ENCODE measurements around the gene ADAMTS8.
A peak's percentile ranks its signal among the peaks of the same experiment; 100 is the strongest.
"Not testable (repeated sequence)": the region's sequence is repeated elsewhere in the genome, so short reads cannot be mapped to it uniquely, and the experiment has no call there.

Gene ADAMTS8

GRCh38 chr11:130448416-130449309 lies 20.3 kb upstream of the ADAMTS8 start, which contains the start of gene ADAMTS15:
Gene ADAMTS15, plus strand, starts transcription at chr11:130448645. Its CDS starts 329 bp downstream, at chr11:130448974.
- Histone ChIP-seq H3K9ac (ENCODE audit: low read depth, low read length) (peak within 1 kb of the TSS; percentile 67), H3K4me3 (ENCODE audit: low read length) (peak within 1 kb of the TSS; percentile 75), H3K4me2 (ENCODE audit: low read length) (peak within 1 kb of the TSS; percentile 99), H3K27me3 (ENCODE audit: control insufficient read depth, insufficient read depth, low read length) (peaks cover 11% of the 10 kb centered on the region), H3K4me1 (ENCODE audit: control insufficient read depth, insufficient read depth, low read length) (peaks cover 41% of the 10 kb centered on the region), H3K9me3 (replicated peaks; ENCODE audit: low read length) (no peaks in the 10 kb centered on the region), H3K36me3 (ENCODE audit: insufficient read depth, low read length) (no peaks in the 10 kb centered on the region)

- peak overlapping the region; percentile 75 for H3K4me3 ChIP-seq (ENCODE audit: low read length)
- no peak overlapping the region for H3K9ac ChIP-seq (ENCODE audit: low read depth, low read length)
- H3K4me2 ChIP-seq (ENCODE audit: low read length), result peak overlapping the region; percentile 99
- no peaks in the 10 kb centered on the region for H3K36me3 ChIP-seq (ENCODE audit: insufficient read depth, low read length)
- H3K27me3 ChIP-seq (ENCODE audit: control insufficient read depth, insufficient read depth, low read length), result peaks cover 11% of the 10 kb centered on the region
- H3K9me3 ChIP-seq (replicated peaks; ENCODE audit: low read length), result no peaks in the 10 kb centered on the region
- H3K4me1 ChIP-seq (ENCODE audit: control insufficient read depth, insufficient read depth, low read length), result peaks cover 43% of the 10 kb centered on the region
Measured at GRCh38 chr11:130448039-130448415, 19.6 kb upstream of the ADAMTS8 start.

GRCh38 chr11:130445788-130446187 lies 17.4 kb upstream of the ADAMTS8 start:
- Histone ChIP-seq H3K4me3 (ENCODE audit: low read length) (no peak overlapping the region), H3K9me3 (replicated peaks; ENCODE audit: low read length) (no peaks in the 10 kb centered on the region), H3K4me2 (ENCODE audit: low read length) (no peak overlapping the region), H3K27me3 (ENCODE audit: control insufficient read depth, insufficient read depth, low read length) (peaks cover 11% of the 10 kb centered on the region), H3K9ac (ENCODE audit: low read depth, low read length) (no peak overlapping the region), H3K4me1 (ENCODE audit: control insufficient read depth, insufficient read depth, low read length) (peaks cover 44% of the 10 kb centered on the region), H3K36me3 (ENCODE audit: insufficient read depth, low read length) (no peaks in the 10 kb centered on the region)

- Histone ChIP-seq H3K27me3 (ENCODE audit: control insufficient read depth, insufficient read depth, low read length) (no peaks in the 10 kb centered on the region), H3K36me3 (ENCODE audit: insufficient read depth, low read length) (no peaks in the 10 kb centered on the region), H3K9me3 (replicated peaks; ENCODE audit: low read length) (no peaks in the 10 kb centered on the region), H3K4me3 (ENCODE audit: low read length) (no peak overlapping the region), H3K4me1 (ENCODE audit: control insufficient read depth, insufficient read depth, low read length) (peaks cover 17% of the 10 kb centered on the region), H3K4me2 (ENCODE audit: low read length) (peak overlapping the region; percentile 49), H3K9ac (ENCODE audit: low read depth, low read length) (peak overlapping the region; percentile 60)
Measured at GRCh38 chr11:130442737-130443136, 14.3 kb upstream of the ADAMTS8 start.

GRCh38 chr11:130441719-130442118 lies 13.3 kb upstream of the ADAMTS8 start:
- no peaks in the 10 kb centered on the region for H3K9me3 ChIP-seq (replicated peaks; ENCODE audit: low read length)
- no peaks in the 10 kb centered on the region for H3K27me3 ChIP-seq (ENCODE audit: control insufficient read depth, insufficient read depth, low read length)
- H3K4me1 ChIP-seq (ENCODE audit: control insufficient read depth, insufficient read depth, low read length), result peaks cover 21% of the 10 kb centered on the region
- no peak overlapping the region for H3K9ac ChIP-seq (ENCODE audit: low read depth, low read length)
- no peak overlapping the region for H3K4me2 ChIP-seq (ENCODE audit: low read length)
- no peaks in the 10 kb centered on the region for H3K36me3 ChIP-seq (ENCODE audit: insufficient read depth, low read length)
- H3K4me3 ChIP-seq (ENCODE audit: low read length), result no peak overlapping the region

- H3K4me1 ChIP-seq (ENCODE audit: control insufficient read depth, insufficient read depth, low read length), result peaks cover 38% of the 10 kb centered on the region
- no peak overlapping the region for H3K9ac ChIP-seq (ENCODE audit: low read depth, low read length)
- no peaks in the 10 kb centered on the region for H3K36me3 ChIP-seq (ENCODE audit: insufficient read depth, low read length)
- H3K9me3 ChIP-seq (replicated peaks; ENCODE audit: low read length), result no peaks in the 10 kb centered on the region
- H3K27me3 ChIP-seq (ENCODE audit: control insufficient read depth, insufficient read depth, low read length), result no peaks in the 10 kb centered on the region
- H3K4me3 ChIP-seq (ENCODE audit: low read length), result no peak overlapping the region
- H3K4me2 ChIP-seq (ENCODE audit: low read length), result no peak overlapping the region
Measured at GRCh38 chr11:130439876-130440275, 11.5 kb upstream of the ADAMTS8 start.

- no peak overlapping the region for H3K4me3 ChIP-seq (ENCODE audit: low read length)
- H3K36me3 ChIP-seq (ENCODE audit: insufficient read depth, low read length), result no peaks in the 10 kb centered on the region
- H3K4me2 ChIP-seq (ENCODE audit: low read length), result no peak overlapping the region
- no peak overlapping the region for H3K9ac ChIP-seq (ENCODE audit: low read depth, low read length)
- H3K4me1 ChIP-seq (ENCODE audit: control insufficient read depth, insufficient read depth, low read length), result peaks cover 40% of the 10 kb centered on the region
- no peaks in the 10 kb centered on the region for H3K9me3 ChIP-seq (replicated peaks; ENCODE audit: low read length)
- H3K27me3 ChIP-seq (ENCODE audit: control insufficient read depth, insufficient read depth, low read length), result no peaks in the 10 kb centered on the region
Measured at GRCh38 chr11:130439160-130439519, 10.7 kb upstream of the ADAMTS8 start.

GRCh38 chr11:130438401-130439159 lies 10.2 kb upstream of the ADAMTS8 start:
- not testable (repeated sequence) for H3K9me3 ChIP-seq (replicated peaks; ENCODE audit: low read length); H3K4me3 ChIP-seq (ENCODE audit: low read length); H3K9ac ChIP-seq (ENCODE audit: low read depth, low read length); H3K4me2 ChIP-seq (ENCODE audit: low read length); H3K27me3 ChIP-seq (ENCODE audit: control insufficient read depth, insufficient read depth, low read length); H3K36me3 ChIP-seq (ENCODE audit: insufficient read depth, low read length)
- H3K4me1 ChIP-seq (ENCODE audit: control insufficient read depth, insufficient read depth, low read length), result peaks cover 40% of the 10 kb centered on the region

- H3K4me1 ChIP-seq (ENCODE audit: control insufficient read depth, insufficient read depth, low read length), result peaks cover 36% of the 10 kb centered on the region
- H3K4me3 ChIP-seq (ENCODE audit: low read length), result no peak overlapping the region
- H3K36me3 ChIP-seq (ENCODE audit: insufficient read depth, low read length), result no peaks in the 10 kb centered on the region
Measured at GRCh38 chr11:130437848-130438247, 9.4 kb upstream of the ADAMTS8 start.

GRCh38 chr11:130436171-130436570 lies 7.8 kb upstream of the ADAMTS8 start:
- H3K9ac ChIP-seq (ENCODE audit: low read depth, low read length), result peak overlapping the region; percentile 10
- H3K27me3 ChIP-seq (ENCODE audit: control insufficient read depth, insufficient read depth, low read length), result no peaks in the 10 kb centered on the region
- peaks cover 26% of the 10 kb centered on the region for H3K4me1 ChIP-seq (ENCODE audit: control insufficient read depth, insufficient read depth, low read length)
- H3K4me3 ChIP-seq (ENCODE audit: low read length), result no peak overlapping the region
- no peak overlapping the region for H3K4me2 ChIP-seq (ENCODE audit: low read length)
- H3K36me3 ChIP-seq (ENCODE audit: insufficient read depth, low read length), result no peaks in the 10 kb centered on the region
- H3K9me3 ChIP-seq (replicated peaks; ENCODE audit: low read length), result no peaks in the 10 kb centered on the region

More at GRCh38 chr11:130437848-130438247, 9.4 kb upstream of the ADAMTS8 start:
- Histone ChIP-seq H3K9me3 (replicated peaks; ENCODE audit: low read length) (no peaks in the 10 kb centered on the region), H3K9ac (ENCODE audit: low read depth, low read length) (no peak overlapping the region), H3K27me3 (ENCODE audit: control insufficient read depth, insufficient read depth, low read length) (no peaks in the 10 kb centered on the region), H3K4me2 (ENCODE audit: low read length) (no peak overlapping the region)

GRCh38 chr11:130435671-130436070 lies 7.3 kb upstream of the ADAMTS8 start:
- no peaks in the 10 kb centered on the region for H3K9me3 ChIP-seq (replicated peaks; ENCODE audit: low read length)
- H3K27me3 ChIP-seq (ENCODE audit: control insufficient read depth, insufficient read depth, low read length), result no peaks in the 10 kb centered on the region
- H3K9ac ChIP-seq (ENCODE audit: low read depth, low read length), result peak overlapping the region; percentile 82
- H3K4me2 ChIP-seq (ENCODE audit: low read length), result peak overlapping the region; percentile 94
- H3K36me3 ChIP-seq (ENCODE audit: insufficient read depth, low read length), result no peaks in the 10 kb centered on the region
- H3K4me1 ChIP-seq (ENCODE audit: control insufficient read depth, insufficient read depth, low read length), result peaks cover 26% of the 10 kb centered on the region
- H3K4me3 ChIP-seq (ENCODE audit: low read length), result peak overlapping the region; percentile 10
